Right atrium auricular region (tissue), 2 donors: ENCODE data around the gene DLGAP1. TPM values are rescaled to one million over a fixed set of nuclear protein-coding genes. Genes with fewer than 3 reads are reported as not detected.

Experiments
- DNase-seq: peaks from one replicate; pipeline ENCODE4 v3.0.0-alpha.2; 2019; ENCODE audit warnings: low spot score
- H3K27ac ChIP-seq, 2 donors: fragments of 200-600 bp; sonication (generic); 1 replicate in 1 of 2; 2 replicates in 1 of 2; pipeline ENCODE4 v1.5.1; 2016 to 2019
- H3K27me3 ChIP-seq, 2 donors: fragments of 200-600 bp; sonication (generic); one replicate each; pipeline versions ENCODE4 v1.5.1 to v1.6.0; 2017 to 2019
- H3K36me3 ChIP-seq: fragments of 200-600 bp; sonication (generic); one replicate; pipeline ENCODE4 v1.5.1; 2016
- H3K4me1 ChIP-seq, 2 donors: fragments of 200-600 bp; sonication (generic); one replicate each; pipeline versions ENCODE4 v1.5.1 to v1.6.0; 2017 to 2019
- H3K4me3 ChIP-seq, 2 donors: fragments of 200-600 bp; sonication (generic); 1 replicate in 1 of 2; 2 replicates in 1 of 2; pipeline ENCODE4 v1.5.1; 2017 to 2019; ENCODE audit warnings: mild to moderate bottlenecking in 1 of 2, moderate library complexity in 1 of 2
- H3K9me3 ChIP-seq, 2 donors: fragments of 200-600 bp; sonication (generic); one replicate each; pipeline ENCODE4 v1.5.1; 2019
- total RNA-seq, 2 donors: library from RNA; depleted of rRNA; stranded (reverse); fragments of >200 nt; gene quantifications; one replicate each; pipeline ENCODE4 v1.1.0, GENCODE V29; 2016
- TF ChIP-seq, protein P1 (sequence below), 2 donors: fragments of 200-600 bp; sonication (generic); IDR thresholded peaks; one replicate each; pipeline ENCODE4 v1.5.1; 2019; ENCODE audit warnings: antibody characterized with exemption in 2 of 2

DLGAP1 gene
- total RNA-seq, 2 donors from 2014 or later: 0.56 to 1.1 TPM

DNA sequence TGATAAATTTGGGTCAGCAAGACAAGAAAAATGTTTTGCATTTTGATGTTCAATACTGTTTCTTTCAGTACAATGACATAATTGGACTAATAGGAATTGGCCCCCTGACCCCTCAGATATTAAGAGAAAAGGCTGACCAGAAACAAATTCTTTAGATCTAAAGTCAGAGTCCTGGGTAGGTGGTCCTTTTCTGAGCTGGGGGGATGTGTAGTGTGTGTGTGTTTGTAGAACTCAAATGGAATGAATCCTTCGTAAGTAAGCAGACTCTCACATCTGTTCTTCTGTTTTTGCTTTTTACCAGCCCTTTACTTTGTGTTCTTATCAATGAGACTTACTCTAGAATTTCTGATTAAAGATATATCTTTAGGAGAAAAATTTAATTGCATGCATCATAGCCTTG lies 677.4 kb downstream of the DLGAP1 start:
- no peak overlapping the region for H3K4me3 ChIP-seq
- DNase-seq: no peak
- TF ChIP-seq, protein P1, sequence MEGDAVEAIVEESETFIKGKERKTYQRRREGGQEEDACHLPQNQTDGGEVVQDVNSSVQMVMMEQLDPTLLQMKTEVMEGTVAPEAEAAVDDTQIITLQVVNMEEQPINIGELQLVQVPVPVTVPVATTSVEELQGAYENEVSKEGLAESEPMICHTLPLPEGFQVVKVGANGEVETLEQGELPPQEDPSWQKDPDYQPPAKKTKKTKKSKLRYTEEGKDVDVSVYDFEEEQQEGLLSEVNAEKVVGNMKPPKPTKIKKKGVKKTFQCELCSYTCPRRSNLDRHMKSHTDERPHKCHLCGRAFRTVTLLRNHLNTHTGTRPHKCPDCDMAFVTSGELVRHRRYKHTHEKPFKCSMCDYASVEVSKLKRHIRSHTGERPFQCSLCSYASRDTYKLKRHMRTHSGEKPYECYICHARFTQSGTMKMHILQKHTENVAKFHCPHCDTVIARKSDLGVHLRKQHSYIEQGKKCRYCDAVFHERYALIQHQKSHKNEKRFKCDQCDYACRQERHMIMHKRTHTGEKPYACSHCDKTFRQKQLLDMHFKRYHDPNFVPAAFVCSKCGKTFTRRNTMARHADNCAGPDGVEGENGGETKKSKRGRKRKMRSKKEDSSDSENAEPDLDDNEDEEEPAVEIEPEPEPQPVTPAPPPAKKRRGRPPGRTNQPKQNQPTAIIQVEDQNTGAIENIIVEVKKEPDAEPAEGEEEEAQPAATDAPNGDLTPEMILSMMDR (IDR thresholded peaks at IDR 0.05): no peak

DNA sequence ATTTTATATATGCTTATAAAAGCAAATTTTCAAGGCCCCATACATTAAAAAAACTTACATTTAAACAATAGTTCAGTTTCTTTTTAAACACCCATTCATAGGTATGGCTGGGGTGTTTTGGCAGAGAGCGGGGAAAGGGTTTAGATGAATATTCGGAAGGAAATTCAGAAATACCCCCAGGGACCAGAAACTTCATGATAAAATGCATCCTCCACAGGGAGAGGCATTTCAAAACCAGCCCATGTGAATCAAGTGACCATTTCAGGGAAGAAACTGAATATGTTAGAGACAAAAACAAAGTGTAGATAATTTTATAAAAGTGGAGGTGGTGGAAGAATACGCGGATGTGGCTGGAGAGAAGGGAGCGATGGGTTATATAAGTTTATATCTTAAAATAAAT lies 678.0 kb downstream of the DLGAP1 start:
- no peaks in the 10 kb centered on the region for H3K4me1 ChIP-seq
- no peak overlapping the region for H3K27ac ChIP-seq
- H3K27me3 ChIP-seq: no peaks in the 10 kb centered on the region
- H3K9me3 ChIP-seq: no peaks in the 10 kb centered on the region
- no peaks in the 10 kb centered on the region for H3K36me3 ChIP-seq
- no peak overlapping the region for H3K4me3 ChIP-seq
- TF ChIP-seq, protein P1 (IDR thresholded peaks at IDR 0.05): no peak
- no peak for DNase-seq

More for the DNA sequence above, 677.4 kb downstream of the DLGAP1 start:
- Histone ChIP-seq H3K9me3 (no peaks in the 10 kb centered on the region), H3K4me1 (no peaks in the 10 kb centered on the region), H3K36me3 (no peaks in the 10 kb centered on the region), H3K27ac (no peak overlapping the region), H3K27me3 (no peaks in the 10 kb centered on the region)

DNA sequence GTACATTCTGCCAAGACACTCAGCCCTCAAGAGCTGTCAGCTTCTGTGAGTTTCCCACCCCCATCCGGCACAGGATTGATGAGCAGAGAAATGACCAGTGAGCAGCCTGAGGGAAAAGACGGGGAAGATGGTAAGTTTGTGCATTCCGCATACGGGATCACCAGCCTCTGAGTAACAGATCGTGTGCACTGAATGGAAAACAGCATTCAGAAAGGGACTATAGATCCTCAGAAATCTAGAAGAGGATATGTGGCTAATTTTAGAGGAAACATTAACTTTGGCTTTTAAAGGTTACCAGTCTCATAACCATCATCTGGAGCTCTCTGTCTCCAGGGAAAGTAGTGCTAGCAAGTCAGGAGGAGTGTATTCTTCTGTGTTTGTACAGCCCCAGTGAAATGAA lies 679.1 kb downstream of the DLGAP1 start:
- Histone ChIP-seq H3K36me3 (no peaks in the 10 kb centered on the region), H3K4me1 (peaks cover 0 to 8% of the 10 kb centered on the region in 2 donors), H3K27me3 (no peaks in the 10 kb centered on the region), H3K4me3 (no peak overlapping the region), H3K27ac (no peak overlapping the region), H3K9me3 (no peaks in the 10 kb centered on the region)
- TF ChIP-seq, protein P1 (IDR thresholded peaks at IDR 0.05): no peak
- no peak for DNase-seq

DNA sequence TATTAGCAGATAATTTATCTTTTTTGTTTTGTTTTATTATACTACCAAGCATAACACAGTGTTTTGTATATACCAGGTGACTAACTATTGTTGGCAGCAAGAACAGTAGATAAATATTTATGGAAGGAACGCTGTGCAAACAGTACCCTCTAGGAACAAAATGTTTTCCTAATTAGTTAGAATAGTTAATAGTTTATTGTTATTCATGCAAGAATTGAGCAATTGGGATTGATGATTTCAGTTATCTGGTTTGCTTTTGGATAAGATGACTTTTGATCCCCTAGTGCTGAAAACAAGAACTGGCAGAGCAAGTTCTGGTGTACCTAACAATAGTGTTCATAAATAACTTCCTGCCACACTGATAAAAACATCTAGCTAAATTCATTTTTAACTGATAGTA lies 681.8 kb downstream of the DLGAP1 start:
- H3K4me3 ChIP-seq: no peak overlapping the region
- H3K9me3 ChIP-seq: no peaks in the 10 kb centered on the region
- H3K36me3 ChIP-seq: no peaks in the 10 kb centered on the region
- TF ChIP-seq, protein P1 (IDR thresholded peaks at IDR 0.05): no peak
- H3K27ac ChIP-seq: no peak overlapping the region
- DNase-seq: no peak
- peaks cover 0 to 12% of the 10 kb centered on the region in 2 donors for H3K4me1 ChIP-seq
- H3K27me3 ChIP-seq: no peaks in the 10 kb centered on the region

DNA sequence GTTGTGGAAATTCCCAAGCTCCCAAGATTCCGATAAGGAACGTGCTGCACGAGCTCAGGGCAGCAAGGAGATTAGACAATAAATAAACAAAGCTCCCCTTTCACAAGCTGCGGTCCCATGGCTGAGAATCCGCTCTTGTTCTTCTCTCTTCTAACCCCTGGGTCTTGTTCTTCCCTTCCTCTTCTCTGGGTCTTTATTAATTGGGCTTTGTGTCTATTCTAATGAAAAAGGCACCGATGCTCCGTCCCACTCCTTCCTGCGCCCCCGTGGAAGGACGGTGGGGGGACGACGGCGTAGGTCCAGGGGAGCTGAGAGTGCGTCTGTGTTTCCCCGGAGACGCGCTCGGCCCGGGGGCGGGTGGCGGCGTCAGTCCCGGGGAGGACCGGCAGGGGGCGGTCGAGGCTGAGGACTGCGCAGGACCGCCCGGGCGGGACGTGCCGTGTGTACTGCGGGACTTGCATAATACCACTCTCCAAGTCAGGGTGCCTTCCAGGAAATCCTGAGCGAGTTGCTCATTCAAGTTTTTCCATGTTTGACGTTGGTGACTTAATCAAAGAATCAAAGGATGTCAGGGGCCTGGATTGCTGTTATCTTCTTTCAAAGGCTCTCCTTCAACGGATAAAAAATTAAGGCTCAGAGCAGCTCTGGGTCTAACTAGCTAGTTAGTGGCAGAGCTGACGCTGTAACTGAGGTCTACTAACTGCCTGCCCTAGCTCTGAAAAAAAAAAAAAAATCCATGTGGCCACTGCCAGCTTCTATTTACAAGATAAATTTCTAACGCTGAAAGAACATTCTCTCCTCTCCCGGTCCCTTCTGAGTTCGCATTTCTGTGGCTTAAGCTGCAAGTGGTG lies 683.8 kb downstream of the DLGAP1 start:
- peaks cover 0 to 12% of the 10 kb centered on the region in 2 donors for H3K4me1 ChIP-seq
- H3K9me3 ChIP-seq: no peaks in the 10 kb centered on the region
- TF ChIP-seq, protein P1 (IDR thresholded peaks at IDR 0.05): peak; percentile 93 to 99
- peak overlapping the region in 1 of 2 donors; percentile 32 for H3K4me3 ChIP-seq
- DNase-seq: peak; percentile 93
- no peaks in the 10 kb centered on the region for H3K36me3 ChIP-seq
- H3K27me3 ChIP-seq: no peaks in the 10 kb centered on the region
- peak overlapping the region in 1 of 2 donors; percentile 44 for H3K27ac ChIP-seq
